Endothelial cell of umbilical vein (primary cell): Measurements from ENCODE around the gene GALNT4. TPM values are rescaled to one million over a fixed set of nuclear protein-coding genes. Genes with fewer than 3 reads are reported as not detected.

Source experiments
- BruUV-seq: library from RNA; stranded (reverse); fragments of 400-500 nt; replicated peaks from 2 replicates; lab custom pipeline; 2021; lab: Mats Ljungman, UMichigan
- CTCF ChIA-PET: fragments of 300-600, 350-600 bp; sonication (Branson Sonifier 250); formaldehyde crosslinking; loops from one replicate; lab custom pipeline; 2021; ENCODE audit warnings: antibody characterized with exemption, inconsistent platforms; lab: Charles Lee
- POLR2A ChIA-PET: fragments of 300-600, 350-600 bp; sonication (Branson Sonifier 250); formaldehyde crosslinking; loops from one replicate; lab custom pipeline; 2021; ENCODE audit warnings: antibody characterized with exemption, inconsistent platforms; lab: Charles Lee
- DNase-seq: peaks from one replicate; pipeline ENCODE4 v3.0.0-alpha.2; 2011; ENCODE audit warnings: low read depth, low spot score
- FAIRE-seq: peaks from 2 replicates; lab custom pipeline; 2011; peaks lifted over from hg19 to GRCh38; lab: Jason Lieb, UNC
- H2AFZ ChIP-seq: 2 replicates; pipeline ENCODE4 v1.6.0; 2012; ENCODE audit warnings: low read depth, low read length, control low read depth, inconsistent platforms
- H3K27ac ChIP-seq: 2 replicates; pipeline ENCODE4 v1.5.1; 2011; ENCODE audit warnings: low read depth, mild to moderate bottlenecking, control low read depth, low read length, moderate library complexity; ENCODE audit not compliant: insufficient read depth
- H3K27me3 ChIP-seq, 2 experiments: 2 replicates each; pipeline versions ENCODE4 v1.6.0 to v1.6.1; 2011; ENCODE audit warnings: low read length in 2 of 2, mixed read lengths in 1 of 2; ENCODE audit not compliant: control insufficient read depth in 2 of 2, insufficient read depth in 2 of 2
- H3K36me3 ChIP-seq, 2 experiments: 2 replicates in 1 of 2; 3 replicates in 1 of 2; pipeline ENCODE4 v1.5.1; 2011; ENCODE audit warnings: low read length in 2 of 2, mild to moderate bottlenecking in 1 of 2, moderate library complexity in 1 of 2; ENCODE audit not compliant: control insufficient read depth in 2 of 2, insufficient read depth in 2 of 2; ENCODE audit errors: extremely low read depth in 1 of 2
- H3K4me1 ChIP-seq: 3 replicates; pipeline ENCODE4 v1.5.1; 2011; ENCODE audit warnings: mild to moderate bottlenecking, low read length; ENCODE audit not compliant: control insufficient read depth, insufficient read depth; ENCODE audit errors: extremely low read depth
- H3K4me2 ChIP-seq: 2 replicates; pipeline ENCODE4 v1.6.1; 2011; ENCODE audit warnings: low read length, control low read depth, mixed read lengths; ENCODE audit not compliant: insufficient read depth
- H3K4me3 ChIP-seq, 3 experiments: fragments of 200-600 bp in 1 of 3; sonication (generic), shearing (Covaris generic) in 1 of 3; replicated peaks in 1 of 3; 2 replicates each; pipeline ENCODE4 v1.5.1; 2011 to 2016; ENCODE audit warnings: control low read depth in 3 of 3, low read length in 3 of 3, mild to moderate bottlenecking in 2 of 3, inconsistent platforms in 1 of 3, low read depth in 1 of 3, moderate library complexity in 1 of 3; ENCODE audit not compliant: insufficient read depth in 1 of 3
- H3K79me2 ChIP-seq: 2 replicates; pipeline ENCODE4 v1.6.0; 2012; ENCODE audit warnings: low read length, inconsistent platforms; ENCODE audit not compliant: control insufficient read depth, insufficient read depth
- H3K9ac ChIP-seq: replicated peaks from 2 replicates; pipeline ENCODE3; 2011; ENCODE audit warnings: low read length, control low read depth; ENCODE audit not compliant: insufficient read depth; ENCODE audit errors: extremely low read depth
- H3K9me1 ChIP-seq: replicated peaks from 3 replicates; pipeline ENCODE4 v1.6.0; 2011; ENCODE audit warnings: mild to moderate bottlenecking, low read length; ENCODE audit not compliant: control insufficient read depth, insufficient read depth; ENCODE audit errors: extremely low read depth
- H3K9me3 ChIP-seq: replicated peaks from 2 replicates; pipeline ENCODE4 v1.5.1; 2012; ENCODE audit warnings: low read length, inconsistent platforms; ENCODE audit not compliant: control insufficient read depth, insufficient read depth
- H4K20me1 ChIP-seq: replicated peaks from 2 replicates; pipeline ENCODE3; 2011; ENCODE audit warnings: mild to moderate bottlenecking, low read length; ENCODE audit not compliant: control insufficient read depth, insufficient read depth; ENCODE audit errors: extremely low read depth
- EZH2 ChIP-seq: IDR thresholded peaks from 2 replicates; pipeline ENCODE4 v1.6.1; 2012; ENCODE audit warnings: borderline replicate concordance, low read depth, mild to moderate bottlenecking, moderate library complexity, low read length, inconsistent platforms; ENCODE audit not compliant: severe bottlenecking
- FOS ChIP-seq: IDR thresholded peaks from 2 replicates; pipeline ENCODE4 v1.6.1; 2011; ENCODE audit warnings: mild to moderate bottlenecking, low read length, moderate library complexity, borderline replicate concordance; ENCODE audit not compliant: insufficient read depth
- GATA2 ChIP-seq: IDR thresholded peaks from 2 replicates; pipeline ENCODE4 v1.7.0; 2011; ENCODE audit warnings: low read depth, mild to moderate bottlenecking, moderate library complexity, mixed read lengths, low read length; ENCODE audit not compliant: insufficient read length, insufficient read depth
- JUN ChIP-seq: IDR thresholded peaks from 2 replicates; pipeline ENCODE4 v1.6.1; 2011; ENCODE audit warnings: borderline replicate concordance, low read depth; ENCODE audit not compliant: insufficient read length, insufficient read depth
- MYC ChIP-seq: IDR thresholded peaks from one replicate; pipeline ENCODE4 v1.6.1; 2011; ENCODE audit warnings: mild to moderate bottlenecking, low read depth, low read length
- POLR2A ChIP-seq: IDR thresholded peaks from 2 replicates; pipeline ENCODE4 v1.6.1; 2012; ENCODE audit warnings: low read depth, mild to moderate bottlenecking, control low read depth, low read length
- POLR2AphosphoS5 ChIP-seq: IDR thresholded peaks from 2 replicates; pipeline ENCODE4 v1.6.1; 2012; ENCODE audit warnings: low read depth, mild to moderate bottlenecking, control low read depth, low read length, moderate library complexity; ENCODE audit not compliant: insufficient read depth
- dilution Hi-C: fragments of 300-500 bp; cut with MboI; formaldehyde crosslinking; loops from one replicate; pipeline ENCODE4 v1.15.0; 2019; ENCODE audit warnings: low sequenced_read_pairs; ENCODE audit not compliant: extremely low pct_ligation_motif_present
- intact Hi-C: fragments of 100-400 bp; cut with micrococcal nuclease; formaldehyde crosslinking; loops from one replicate; pipeline ENCODE4 v1.10.0; 2022
- polyA plus RNA-seq, 4 experiments: library from polyadenylated mRNA; depleted of rRNA in 3 of 4; stranded (reverse) in 3 of 4; unstranded in 1 of 4; fragments of >200 nt; gene quantifications; 2 replicates each; pipeline versions ENCODE4 v1.2.1 to v1.2.3, GENCODE V29; 2011 to 2012; ENCODE audit warnings: missing spikeins in 1 of 4
- total RNA-seq: library from RNA; stranded (reverse); gene quantifications from 2 replicates; pipeline ENCODE4 v1.2.3, GENCODE V29; 2021
- TF ChIP-seq, protein P1 (sequence below): IDR thresholded peaks from 2 replicates; pipeline ENCODE4 v1.6.1; 2011; ENCODE audit not compliant: insufficient read depth, insufficient read length
- TF ChIP-seq, protein P2 (sequence below), 2 donors: IDR thresholded peaks; 1 replicate in 1 of 2; 2 replicates in 1 of 2; pipeline ENCODE4 v1.5.1; 2011; ENCODE audit warnings: low read length in 2 of 2, mild to moderate bottlenecking in 2 of 2, moderate library complexity in 2 of 2, control low read depth in 1 of 2, inconsistent platforms in 1 of 2, low read depth in 1 of 2; ENCODE audit not compliant: insufficient read depth in 1 of 2; ENCODE audit errors: extremely low read depth in 1 of 2

Gene GALNT4
- total and polyA plus RNA-seq, 2 donors (not counting 3 experiments of a cell fraction or from before 2014, with no cell fraction given), result 2.0 to 9.8 TPM

GRCh38 chr12:89525824-89526770 lies 1.5 kb upstream of the GALNT4 start, which contains the start of gene POC1B:
POC1B (minus strand) TSS chr12:89526047; CDS start chr12:89525895, 152 bp downstream.
- FAIRE-seq, result peak; percentile 55
- H2AFZ ChIP-seq, result peak within 1 kb of the TSS; percentile 56
- no peaks in the 10 kb centered on the region for H3K27me3 ChIP-seq
- H3K27ac ChIP-seq, result peak within 1 kb of the TSS; percentile 35
- no TSS peak for BruUV-seq
- dilution Hi-C loops, result no loop called here
- no peaks in the 10 kb centered on the region for H3K9me1 ChIP-seq
- DNase-seq, result peak; percentile 82
- peak within 1 kb of the TSS; percentile 98 for H3K4me2 ChIP-seq
- peaks cover 33% of the 10 kb centered on the region for H3K79me2 ChIP-seq
- ChIA-PET POLR2A (no interaction called here), CTCF (interaction anchor here (1.0 to 11.9 kb wide), 6 partner anchors 16 to 507 kb away, joined by 3 to 171 read pairs (median 12); partner anchors contain the start of gene DUSP6)
- no peaks in the 10 kb centered on the region for H3K9me3 ChIP-seq
- H4K20me1 ChIP-seq, result no peaks in the 10 kb centered on the region
- intact Hi-C loops, result loop anchor here (10.0 kb wide), 2 partner anchors 891 to 951 kb away; no protein-coding TSS in a partner anchor
- H3K4me1 ChIP-seq, result peaks cover 32% of the 10 kb centered on the region
- TF ChIP-seq, protein P1, sequence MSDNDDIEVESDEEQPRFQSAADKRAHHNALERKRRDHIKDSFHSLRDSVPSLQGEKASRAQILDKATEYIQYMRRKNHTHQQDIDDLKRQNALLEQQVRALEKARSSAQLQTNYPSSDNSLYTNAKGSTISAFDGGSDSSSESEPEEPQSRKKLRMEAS, result peak; percentile 53
- TF ChIP-seq FOS (no peak), POLR2AphosphoS5 (peak; percentile 55)
- no peaks in the 10 kb centered on the region for H3K36me3 ChIP-seq
- H3K9ac ChIP-seq, result peak within 1 kb of the TSS; percentile 91
- H3K4me3 ChIP-seq, result peak within 1 kb of the TSS; percentile 16 to 92 (median 59)

- peaks cover 36% of the 10 kb centered on the region for H3K79me2 ChIP-seq
- POLR2A ChIA-PET, result no interaction called here
- BruUV-seq, result no TSS peak
Measured at GRCh38 chr12:89525305-89525823, 768 bp upstream of the GALNT4 start.

More at GRCh38 chr12:89525305-89525823, 768 bp upstream of the GALNT4 start:
- Histone ChIP-seq H3K9me1 (no peaks in the 10 kb centered on the region), H3K4me3 (peak overlapping the region; percentile 16 to 92 (median 59)), H3K27me3 (no peaks in the 10 kb centered on the region), H3K36me3 (no peaks in the 10 kb centered on the region), H2AFZ (peak overlapping the region; percentile 56), H3K4me2 (peak overlapping the region; percentile 98), H3K9me3 (no peaks in the 10 kb centered on the region), H3K9ac (peak overlapping the region; percentile 91), H3K27ac (peak overlapping the region; percentile 35), H3K4me1 (peaks cover 32% of the 10 kb centered on the region), H4K20me1 (no peaks in the 10 kb centered on the region)
- dilution Hi-C loops, result no loop called here
- FAIRE-seq, result no peak
- intact Hi-C loops, result loop anchor here (10.0 kb wide), 2 partner anchors 891 to 951 kb away; no protein-coding TSS in a partner anchor
- DNase-seq, result peak; percentile 14
- TF ChIP-seq FOS (no peak), GATA2 (no peak), EZH2 (no peak), POLR2A (no peak), MYC (no peak), JUN (no peak), POLR2AphosphoS5 (no peak)
- TF ChIP-seq, protein P1, result no peak
- TF ChIP-seq, protein P2, sequence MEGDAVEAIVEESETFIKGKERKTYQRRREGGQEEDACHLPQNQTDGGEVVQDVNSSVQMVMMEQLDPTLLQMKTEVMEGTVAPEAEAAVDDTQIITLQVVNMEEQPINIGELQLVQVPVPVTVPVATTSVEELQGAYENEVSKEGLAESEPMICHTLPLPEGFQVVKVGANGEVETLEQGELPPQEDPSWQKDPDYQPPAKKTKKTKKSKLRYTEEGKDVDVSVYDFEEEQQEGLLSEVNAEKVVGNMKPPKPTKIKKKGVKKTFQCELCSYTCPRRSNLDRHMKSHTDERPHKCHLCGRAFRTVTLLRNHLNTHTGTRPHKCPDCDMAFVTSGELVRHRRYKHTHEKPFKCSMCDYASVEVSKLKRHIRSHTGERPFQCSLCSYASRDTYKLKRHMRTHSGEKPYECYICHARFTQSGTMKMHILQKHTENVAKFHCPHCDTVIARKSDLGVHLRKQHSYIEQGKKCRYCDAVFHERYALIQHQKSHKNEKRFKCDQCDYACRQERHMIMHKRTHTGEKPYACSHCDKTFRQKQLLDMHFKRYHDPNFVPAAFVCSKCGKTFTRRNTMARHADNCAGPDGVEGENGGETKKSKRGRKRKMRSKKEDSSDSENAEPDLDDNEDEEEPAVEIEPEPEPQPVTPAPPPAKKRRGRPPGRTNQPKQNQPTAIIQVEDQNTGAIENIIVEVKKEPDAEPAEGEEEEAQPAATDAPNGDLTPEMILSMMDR (IDR thresholded peaks at IDR 0.05; ENCODE audit: extremely low read depth in 1 of 2, insufficient read depth in 1 of 2, low read depth in 1 of 2, low read length in 2 of 2), result no peak
- CTCF ChIA-PET, result interaction anchor here (1.0 to 11.9 kb wide), 7 partner anchors 17 to 506 kb away, joined by 3 to 171 read pairs (median 12); partner anchors contain the start of gene DUSP6
